Measurements from ENCODE around the gene NUCB1. TPM values are rescaled to one million over a fixed set of nuclear protein-coding genes. Genes with fewer than 3 reads are reported as not detected.
"Not testable (repeated sequence)": the region's sequence is repeated elsewhere in the genome, so short reads cannot be mapped to it uniquely, and the experiment has no call there.

Gene NUCB1
- total RNA-seq, 1 experiment from 2014 or later: 142 TPM

DNA sequence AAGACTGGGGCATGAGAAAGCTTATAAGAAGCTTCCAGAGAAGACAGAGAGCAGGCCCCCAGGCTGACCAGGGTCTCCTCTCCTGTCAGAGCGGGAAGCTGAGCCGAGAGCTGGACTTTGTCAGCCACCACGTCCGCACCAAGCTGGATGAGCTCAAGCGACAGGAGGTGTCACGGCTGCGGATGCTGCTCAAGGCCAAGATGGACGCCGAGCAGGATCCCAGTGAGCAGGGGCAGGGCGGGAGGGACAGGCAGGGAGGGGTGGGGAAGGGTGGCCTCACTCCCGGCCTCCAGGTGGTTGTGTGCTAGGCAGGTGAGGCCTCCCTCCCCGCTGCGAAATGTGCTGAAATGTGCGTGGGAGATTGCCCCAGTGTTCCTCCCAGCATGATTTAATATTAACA, 5.6 kb downstream of the NUCB1 start:
- CTCF ChIA-PET: interaction anchor here (0.5 kb wide), 1 partner anchor 27 kb away, joined by 3 read pairs; no protein-coding TSS in a partner anchor
- no peaks in the 10 kb centered on the region for H3K9me3 ChIP-seq
- POLR2A ChIA-PET: no interaction called here
- Mint-ChIP-seq H3K27me3 (ENCODE audit: insufficient read depth, unreplicated experiment) (no peaks in the 10 kb centered on the region), H3K4me1 (ENCODE audit: low read depth, unreplicated experiment) (peaks cover 16% of the 10 kb centered on the region), H3K9me3 (ENCODE audit: unreplicated experiment) (no peaks in the 10 kb centered on the region), H3K36me3 (ENCODE audit: insufficient read depth, unreplicated experiment) (peaks cover 54% of the 10 kb centered on the region), H3K4me3 (ENCODE audit: unreplicated experiment) (no peak overlapping the region), H3K27ac (ENCODE audit: unreplicated experiment) (no peak overlapping the region)
- H3K27me3 ChIP-seq (replicated peaks; ENCODE audit: control insufficient read depth, insufficient read depth, low read length): no peaks in the 10 kb centered on the region
- H3K36me3 ChIP-seq (ENCODE audit: control insufficient read depth, insufficient read depth, low read length): peaks cover 2% of the 10 kb centered on the region; the same call in 1 of the 2 replicates
- no peak for DNase-seq
- H3K4me1 ChIP-seq: peaks cover 24% of the 10 kb centered on the region
- BruUV-seq (replicated peaks): no TSS peak
- TF ChIP-seq CTCF (IDR thresholded peaks at IDR 0.05; ENCODE audit: insufficient read depth in 1 of 2, low read depth in 1 of 2, low read length in 1 of 2, severe bottlenecking in 1 of 2, unreplicated experiment in 1 of 2): no peak
- intact Hi-C loops (cut with micrococcal nuclease; ENCODE audit: unreplicated experiment): no loop called here
- no peak overlapping the region for H3K4me3 ChIP-seq (ENCODE audit: low read depth, low read length)

DNA sequence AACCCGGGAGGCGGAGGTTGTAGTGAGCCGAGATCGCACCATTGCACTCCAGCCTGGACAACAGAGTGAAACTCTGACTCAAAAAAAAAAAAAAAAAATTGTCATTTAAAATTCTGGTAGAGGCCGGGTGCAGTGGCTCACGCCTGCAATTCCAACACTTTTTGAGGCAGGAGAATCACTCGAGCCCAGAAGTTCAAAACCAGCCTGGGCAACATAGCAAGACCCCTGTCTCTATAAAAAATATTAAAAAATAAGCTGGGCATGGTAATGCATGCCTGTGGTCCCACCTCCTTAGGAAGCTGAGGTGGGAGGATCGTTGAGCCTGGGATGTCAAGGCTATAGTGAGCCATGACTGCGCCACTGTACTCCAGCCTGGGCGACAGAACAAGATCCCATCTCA, 6.2 kb downstream of the NUCB1 start:
- Mint-ChIP-seq H3K27ac (ENCODE audit: unreplicated experiment) (no peak overlapping the region), H3K4me1 (ENCODE audit: low read depth, unreplicated experiment) (peaks cover 11% of the 10 kb centered on the region), H3K36me3 (ENCODE audit: insufficient read depth, unreplicated experiment) (peaks cover 54% of the 10 kb centered on the region), H3K4me3 (ENCODE audit: unreplicated experiment) (no peak overlapping the region), H3K27me3 (ENCODE audit: insufficient read depth, unreplicated experiment) (no peaks in the 10 kb centered on the region), H3K9me3 (ENCODE audit: unreplicated experiment) (no peaks in the 10 kb centered on the region)
- TF ChIP-seq CTCF (IDR thresholded peaks at IDR 0.05; ENCODE audit: insufficient read depth in 1 of 2, low read depth in 1 of 2, low read length in 1 of 2, severe bottlenecking in 1 of 2, unreplicated experiment in 1 of 2): no peak
- POLR2A ChIA-PET: no interaction called here
- no TSS peak for BruUV-seq (replicated peaks)
- H3K4me3 ChIP-seq (ENCODE audit: low read depth, low read length): no peak overlapping the region
- H3K4me1 ChIP-seq: peaks cover 18% of the 10 kb centered on the region
- CTCF ChIA-PET: interaction anchor here (0.7 kb wide), 1 partner anchor 64 kb away, joined by 6 read pairs; no protein-coding TSS in a partner anchor
- H3K9me3 ChIP-seq: no peaks in the 10 kb centered on the region
- intact Hi-C loops (cut with micrococcal nuclease; ENCODE audit: unreplicated experiment): no loop called here
- H3K27me3 ChIP-seq (replicated peaks; ENCODE audit: control insufficient read depth, insufficient read depth, low read length): no peaks in the 10 kb centered on the region
- H3K36me3 ChIP-seq (ENCODE audit: control insufficient read depth, insufficient read depth, low read length): peaks cover 2% of the 10 kb centered on the region; the same call in 1 of the 2 replicates
- no peak for DNase-seq

DNA sequence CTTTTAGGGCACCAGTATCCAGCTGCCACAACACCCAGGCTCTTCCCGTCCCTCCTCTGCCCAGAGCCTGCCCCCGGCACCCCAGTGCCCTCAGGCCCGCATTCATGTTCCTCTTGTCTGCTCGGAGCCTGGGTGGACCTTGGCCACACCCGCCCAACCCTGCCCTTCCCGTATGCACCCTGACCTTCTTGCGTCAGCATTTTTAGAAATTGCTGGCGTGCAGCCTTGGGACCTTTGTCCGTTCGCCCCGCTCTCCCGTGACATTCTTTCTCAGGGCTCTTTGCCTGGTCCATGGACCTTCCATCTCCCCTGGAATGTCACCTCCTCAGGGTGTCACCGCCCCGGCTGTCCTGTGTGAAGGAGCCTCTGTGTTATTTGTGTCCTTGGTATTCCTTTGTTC, 7.6 kb downstream of the NUCB1 start:
- H3K9me3 ChIP-seq: no peaks in the 10 kb centered on the region
- no peak overlapping the region for H3K4me3 ChIP-seq (ENCODE audit: low read depth, low read length)
- Mint-ChIP-seq H3K27ac (ENCODE audit: unreplicated experiment) (peak overlapping the region; percentile 71), H3K27me3 (ENCODE audit: insufficient read depth, unreplicated experiment) (no peaks in the 10 kb centered on the region), H3K9me3 (ENCODE audit: unreplicated experiment) (no peaks in the 10 kb centered on the region), H3K4me1 (ENCODE audit: low read depth, unreplicated experiment) (peaks cover 11% of the 10 kb centered on the region), H3K4me3 (ENCODE audit: unreplicated experiment) (peak overlapping the region; percentile 39), H3K36me3 (ENCODE audit: insufficient read depth, unreplicated experiment) (peaks cover 65% of the 10 kb centered on the region)
- TF ChIP-seq CTCF (IDR thresholded peaks at IDR 0.05; ENCODE audit: insufficient read depth in 1 of 2, low read depth in 1 of 2, low read length in 1 of 2, severe bottlenecking in 1 of 2, unreplicated experiment in 1 of 2): no peak
- peaks cover 16% of the 10 kb centered on the region for H3K4me1 ChIP-seq
- no peaks in the 10 kb centered on the region for H3K27me3 ChIP-seq (replicated peaks; ENCODE audit: control insufficient read depth, insufficient read depth, low read length)
- POLR2A ChIA-PET: no interaction called here
- intact Hi-C loops (cut with micrococcal nuclease; ENCODE audit: unreplicated experiment): no loop called here
- CTCF ChIA-PET: no interaction called here
- H3K36me3 ChIP-seq (ENCODE audit: control insufficient read depth, insufficient read depth, low read length): peaks cover 2% of the 10 kb centered on the region; the same call in 1 of the 2 replicates
- peak; percentile 72 to 88 for DNase-seq
- no TSS peak for BruUV-seq (replicated peaks)

- H3K4me3 ChIP-seq (ENCODE audit: low read depth, low read length); H3K9me3 Mint-ChIP-seq (ENCODE audit: unreplicated experiment); POLR2A ChIA-PET; H3K27me3 ChIP-seq (replicated peaks; ENCODE audit: control insufficient read depth, insufficient read depth, low read length); H3K9me3 ChIP-seq; CTCF ChIA-PET; DNase-seq; H3K27me3 Mint-ChIP-seq (ENCODE audit: insufficient read depth, unreplicated experiment); BruUV-seq (replicated peaks); intact Hi-C loops (cut with micrococcal nuclease; ENCODE audit: unreplicated experiment); H3K4me3 Mint-ChIP-seq (ENCODE audit: unreplicated experiment); H3K36me3 ChIP-seq (ENCODE audit: control insufficient read depth, insufficient read depth, low read length); H3K27ac Mint-ChIP-seq (ENCODE audit: unreplicated experiment): not testable (repeated sequence)
- Mint-ChIP-seq H3K36me3 (ENCODE audit: insufficient read depth, unreplicated experiment) (peaks cover 77% of the 10 kb centered on the region), H3K4me1 (ENCODE audit: low read depth, unreplicated experiment) (peaks cover 11% of the 10 kb centered on the region)
- H3K4me1 ChIP-seq: peaks cover 16% of the 10 kb centered on the region
These were observed 9.4 kb downstream of the NUCB1 start for GRCh38 chr19:48909424-48910077.
